ENCODE data around the gene HLCS.

GRCh38 chr21:36727866-36728265 is 238.6 kb downstream of the HLCS start:
- no peak for TF ChIP-seq CTCF (IDR thresholded peaks at IDR 0.05)
- TF ChIP-seq POLR2A (IDR thresholded peaks at IDR 0.05): no peak
